GM21723 (cell line): ENCODE results near the gene AQP3.
"Not testable (repeated sequence)": the region's sequence is repeated elsewhere in the genome, so short reads cannot be mapped to it uniquely, and the experiment has no call there.

ENCODE experiments used
- ATAC-seq: cut with Tn5 transposase; IDR thresholded peaks from one replicate; pipeline ENCODE4 v1.9.1; 2021; ENCODE audit warnings: mild to moderate bottlenecking, moderate library complexity; ENCODE audit not compliant: unreplicated experiment

The AQP3 gene

GRCh38 chr9:33443464-33444154 lies 3.8 kb downstream of the AQP3 start:
- ATAC-seq: no peak

DNA sequence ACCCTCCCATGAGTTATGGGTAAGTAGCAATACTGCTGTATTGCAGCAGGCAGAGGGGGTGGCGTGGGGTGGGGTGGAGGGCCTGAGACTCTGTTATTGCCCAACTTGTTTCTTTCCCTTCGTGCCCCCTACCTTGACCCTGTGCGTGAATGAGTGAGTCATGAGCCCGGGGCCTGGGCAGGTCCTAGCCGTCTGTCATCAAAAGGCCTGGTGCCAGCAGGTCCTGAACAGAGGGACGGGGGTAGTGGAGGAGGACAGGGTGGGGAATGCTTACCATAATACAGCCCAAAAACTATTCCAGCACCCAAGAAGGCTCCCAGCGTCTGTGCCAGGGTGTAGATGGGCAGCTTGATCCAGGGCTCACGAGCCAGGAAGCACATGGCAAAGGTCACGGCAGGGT lies 4.3 kb downstream of the AQP3 start:
- no peak for ATAC-seq

GRCh38 chr9:33442125-33442524 lies 5.3 kb downstream of the AQP3 start:
- no peak for ATAC-seq

- ATAC-seq: no peak
Measured at GRCh38 chr9:33440609-33441008, 6.8 kb downstream of the AQP3 start.

- no peak for ATAC-seq
Measured at GRCh38 chr9:33440204-33440603, 7.2 kb downstream of the AQP3 start.

DNA sequence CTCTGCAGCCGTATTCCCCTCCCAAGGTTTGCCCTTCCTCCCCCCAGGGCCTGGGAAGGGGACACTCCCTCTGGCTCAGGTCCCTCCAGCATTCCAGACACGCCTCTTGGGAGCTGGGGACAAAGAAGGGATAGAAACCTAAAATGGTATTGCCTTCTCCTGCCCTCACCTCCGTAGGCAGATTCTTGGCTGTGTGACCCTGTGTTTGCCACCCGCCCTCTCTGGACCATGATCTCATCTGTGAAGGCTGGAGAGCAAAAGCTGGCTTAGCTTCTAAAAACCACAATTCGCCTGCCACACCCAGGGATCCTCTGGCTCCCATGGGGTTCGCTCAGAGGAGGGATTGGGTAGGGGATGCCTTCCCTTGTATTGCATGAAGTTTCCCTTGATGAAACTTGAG lies 7.7 kb downstream of the AQP3 start:
- no peak for ATAC-seq

- ATAC-seq: no peak
Measured at GRCh38 chr9:33438926-33439680, 8.3 kb downstream of the AQP3 start.

GRCh38 chr9:33437898-33438297 lies 9.5 kb downstream of the AQP3 start:
- ATAC-seq: no peak

DNA sequence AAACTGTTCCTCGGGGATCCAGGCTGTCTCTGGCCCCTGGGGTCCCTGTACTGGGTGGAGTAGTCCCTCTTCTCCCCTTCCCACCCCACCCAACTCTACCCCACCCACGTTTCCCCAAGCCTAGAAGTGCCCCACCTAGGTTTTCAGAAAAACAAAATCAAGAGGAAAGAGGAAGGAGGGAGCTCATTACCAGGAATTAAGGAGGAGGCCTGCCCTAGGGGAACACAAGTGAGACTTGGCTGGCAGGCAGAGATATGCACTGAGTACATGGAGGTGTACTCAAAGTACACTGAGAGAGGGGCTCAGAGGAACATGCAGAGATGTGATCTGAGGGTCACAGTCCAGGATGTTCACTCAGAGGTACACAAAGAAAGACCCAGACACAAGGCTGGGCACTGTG lies 10.2 kb downstream of the AQP3 start:
- no peak for ATAC-seq

- no peak for ATAC-seq
Measured at GRCh38 chr9:33436445-33436844, 10.9 kb downstream of the AQP3 start.

GRCh38 chr9:33435821-33436277 lies 11.5 kb downstream of the AQP3 start:
- ATAC-seq: no peak

GRCh38 chr9:33434317-33435105 lies 12.9 kb downstream of the AQP3 start:
- ATAC-seq: no peak

DNA sequence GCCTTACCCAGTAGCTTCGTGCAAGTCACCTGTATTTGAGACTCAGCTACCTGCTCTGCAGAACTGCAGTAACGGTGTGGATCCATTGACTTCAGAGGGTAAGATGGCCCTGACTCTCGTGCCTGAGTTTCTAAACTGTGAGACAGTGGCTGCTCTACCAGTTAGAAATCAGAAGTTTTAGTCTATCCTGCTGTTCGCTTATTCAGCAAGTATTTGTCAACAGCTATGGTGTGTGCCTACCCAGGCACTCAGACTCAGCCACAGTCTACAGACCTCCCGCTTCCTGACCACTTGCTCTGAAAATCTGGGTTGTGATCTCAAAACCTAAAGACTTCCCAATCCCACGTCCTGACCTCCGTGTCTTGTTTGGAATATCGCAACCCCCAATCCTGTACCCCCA lies 13.5 kb downstream of the AQP3 start:
- no peak for ATAC-seq

DNA sequence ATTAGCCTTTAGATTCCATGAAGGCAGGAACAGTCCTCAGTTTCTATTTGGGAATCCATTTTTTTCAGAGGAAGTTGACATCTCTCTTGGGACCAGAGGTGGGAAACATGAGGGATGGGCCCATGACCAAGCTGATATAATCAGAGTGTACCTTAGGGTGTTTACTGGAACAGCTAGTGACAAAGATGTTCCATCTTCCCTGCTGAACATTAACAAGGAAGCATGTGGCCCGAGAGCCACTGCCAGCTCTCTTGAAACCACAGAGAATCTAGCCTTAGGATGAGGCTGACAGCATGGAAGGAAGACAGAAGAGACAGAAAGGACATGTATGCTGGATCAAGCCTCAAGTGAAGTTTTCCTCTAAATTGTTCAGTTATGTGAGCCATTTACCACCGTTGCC lies 16.0 kb downstream of the AQP3 start:
- no peak for ATAC-seq

GRCh38 chr9:33430942-33431341 lies 16.5 kb downstream of the AQP3 start:
- no peak for ATAC-seq

DNA sequence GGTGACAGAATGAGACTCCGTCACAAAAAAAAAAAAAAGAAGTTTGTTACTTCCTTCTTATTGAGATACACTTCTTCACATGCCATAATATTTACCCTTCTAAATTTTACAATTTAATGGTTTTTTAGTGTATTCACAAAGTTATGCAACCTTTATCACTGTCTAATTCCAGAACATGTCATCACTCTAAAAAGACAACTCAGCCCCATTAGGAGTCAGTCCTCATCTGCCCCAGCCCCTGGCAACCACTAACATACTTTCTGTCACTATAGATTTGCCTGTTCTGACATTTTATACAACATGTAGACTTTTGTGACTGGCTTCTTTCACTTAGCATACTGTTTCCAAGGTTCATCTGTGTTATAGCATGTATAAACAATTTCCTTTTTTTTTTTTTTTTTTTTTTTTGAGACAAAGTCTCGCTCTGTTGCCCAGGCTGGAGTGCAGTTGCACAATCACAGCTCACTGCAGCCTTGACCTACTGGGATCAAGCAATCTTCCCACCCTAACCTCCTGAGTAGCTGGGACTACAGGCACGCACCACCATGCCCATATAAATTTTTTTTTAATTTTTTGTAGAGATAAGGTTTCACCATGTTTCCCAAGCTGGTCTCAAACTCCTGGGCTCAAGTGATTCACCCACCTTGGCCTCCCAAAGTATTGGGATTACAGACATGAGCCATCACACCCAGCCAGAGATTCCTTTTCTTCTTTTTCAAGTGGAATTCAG lies 18.0 kb downstream of the AQP3 start:
- ATAC-seq: no peak

DNA sequence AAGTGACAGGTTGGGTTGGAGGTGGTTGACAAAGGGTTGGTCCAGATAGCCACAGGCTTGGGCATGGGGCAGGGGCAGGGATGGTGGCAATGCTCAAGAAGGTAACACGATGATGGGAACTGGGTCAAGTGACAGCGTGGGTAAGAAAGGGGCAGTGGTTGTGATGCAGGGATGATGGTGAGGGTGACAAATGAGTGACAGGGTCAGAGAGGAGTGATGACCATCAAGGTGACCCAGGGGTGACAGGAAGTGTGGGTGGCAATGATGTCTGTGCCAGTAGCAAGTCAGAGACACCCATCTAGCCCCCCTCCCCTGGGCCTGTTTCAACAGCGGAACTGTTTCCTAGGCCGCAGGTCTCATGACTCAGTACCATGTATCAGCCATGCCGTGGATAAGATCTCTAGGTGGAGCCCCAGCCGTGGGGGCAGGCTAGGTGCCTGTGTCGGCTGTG lies 20.5 kb downstream of the AQP3 start:
- ATAC-seq: no peak

DNA sequence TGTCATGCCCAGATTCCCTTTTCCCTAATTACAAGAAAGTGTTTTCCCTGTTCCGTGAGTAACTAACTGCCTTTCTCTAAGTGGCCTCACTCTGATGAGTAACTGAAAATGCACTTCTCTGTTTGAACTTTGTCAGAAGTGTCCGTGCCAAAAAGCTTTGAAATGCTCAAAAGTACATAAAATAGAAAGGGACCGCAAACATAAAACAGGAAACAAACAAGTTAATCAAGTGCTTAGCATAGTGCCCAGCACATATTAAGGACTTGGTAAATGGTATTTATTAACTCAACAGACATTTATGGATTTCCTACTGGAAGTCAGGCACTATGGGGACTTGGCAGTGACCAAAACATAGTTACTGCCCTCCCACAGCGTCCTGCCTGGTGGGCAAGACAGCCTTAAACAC lies 22.3 kb downstream of the AQP3 start:
- ATAC-seq: no peak

DNA sequence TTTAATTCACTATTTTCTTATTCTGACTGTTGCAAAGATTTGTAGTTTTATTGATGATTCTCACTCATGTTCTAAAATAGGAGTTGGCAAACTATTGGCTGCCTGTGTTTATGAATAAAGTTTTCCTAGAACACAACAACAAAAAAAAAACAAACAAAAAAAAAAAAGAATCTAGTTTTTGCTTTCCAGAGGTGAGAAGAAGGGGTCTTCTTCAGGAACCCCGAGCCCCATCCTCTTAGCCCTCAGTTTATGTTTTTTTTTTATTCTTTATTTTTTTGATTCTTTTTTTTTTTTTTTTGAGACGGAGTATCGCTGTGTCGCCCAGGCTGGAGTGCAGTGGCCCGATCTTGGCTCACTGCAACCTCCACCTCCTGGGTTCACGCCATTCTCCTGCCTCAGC lies 22.9 kb downstream of the AQP3 start:
- not testable (repeated sequence) for ATAC-seq

GRCh38 chr9:33424043-33424442 lies 23.4 kb downstream of the AQP3 start:
- ATAC-seq: not testable (repeated sequence)
